GM12878 (cell line): ENCODE results near the gene SEMA3C. TPM values are rescaled to one million over a fixed set of nuclear protein-coding genes. Genes with fewer than 3 reads are reported as not detected.

Source experiments
- ATAC-seq: fragments of 200-7000 bp; cut with Tn5 transposase; 3 replicates; pipeline ENCODE4 v1.9.1; 2020; ENCODE audit warnings: mild to moderate bottlenecking, moderate library complexity
- BruUV-seq: library from RNA; stranded (reverse); fragments of 400-500 nt; replicated peaks from 2 replicates; lab custom pipeline; 2021; lab: Mats Ljungman, UMichigan
- CTCF ChIA-PET: fragments of 300-600 bp; sonication (Branson Sonifier 250); formaldehyde crosslinking; extraction: SDS; loops from one replicate; lab custom pipeline; 2021; ENCODE audit warnings: inconsistent platforms; lab: Yijun Ruan, JAX
- POLR2A ChIA-PET: fragments of 350-600 bp; formaldehyde crosslinking; extraction: SDS; loops from one replicate; lab custom pipeline; 2021; ENCODE audit warnings: inconsistent platforms; lab: Charles Lee
- RAD21 ChIA-PET: fragments of 300-600 bp; sonication (Branson Sonifier 250); formaldehyde crosslinking; loops from one replicate; lab custom pipeline; 2023; ENCODE audit warnings: antibody characterized with exemption; ENCODE audit not compliant: unreplicated experiment; lab: Charles Lee
- SMC1A ChIA-PET: fragments of 300-600 bp; sonication (Branson Sonifier 250); formaldehyde crosslinking; loops from one replicate; lab custom pipeline; 2023; ENCODE audit not compliant: unreplicated experiment, uncharacterized antibody; lab: Charles Lee
- DNase-seq: peaks from one replicate; pipeline ENCODE4 v3.0.0-alpha.2; 2011; ENCODE audit warnings: low read depth, low spot score
- FAIRE-seq: peaks from 3 replicates; lab custom pipeline; 2011; peaks lifted over from hg19 to GRCh38; lab: Jason Lieb, UNC
- H2AFZ ChIP-seq: 2 replicates; pipeline ENCODE4 v1.6.0; 2011; ENCODE audit warnings: low read depth, low read length, control low read depth; ENCODE audit not compliant: control insufficient read depth
- H3K27ac ChIP-seq: 2 replicates; pipeline ENCODE4 v1.5.1; 2011; ENCODE audit warnings: control low read depth; ENCODE audit not compliant: control insufficient read depth, insufficient read depth
- H3K27me3 ChIP-seq, 2 experiments: replicated peaks in 1 of 2; 2 replicates each; pipeline versions ENCODE4 v1.6.0 to v1.6.1; 2011; ENCODE audit warnings: low read length in 1 of 2; ENCODE audit not compliant: control insufficient read depth in 2 of 2, insufficient read depth in 2 of 2
- H3K36me3 ChIP-seq, 2 experiments: 2 replicates each; pipeline ENCODE4 v1.5.1; 2011; ENCODE audit warnings: low read length in 1 of 2; ENCODE audit not compliant: control insufficient read depth in 2 of 2, insufficient read depth in 2 of 2
- H3K4me1 ChIP-seq: 2 replicates; pipeline ENCODE4 v1.6.1; 2011; ENCODE audit warnings: mild to moderate bottlenecking, low read length, moderate library complexity, mixed read lengths; ENCODE audit not compliant: control insufficient read depth, insufficient read depth
- H3K4me2 ChIP-seq: 2 replicates; pipeline ENCODE4 v1.6.0; 2011; ENCODE audit warnings: control low read depth; ENCODE audit not compliant: control insufficient read depth, insufficient read depth
- H3K4me3 ChIP-seq: fragments of 200-600 bp; sonication (generic); 2 replicates; pipeline ENCODE4 v1.5.1; 2016
- H3K79me2 ChIP-seq: 2 replicates; pipeline ENCODE4 v1.6.0; 2011; ENCODE audit warnings: low read length; ENCODE audit not compliant: control insufficient read depth, insufficient read depth
- H3K9ac ChIP-seq: 2 replicates; pipeline ENCODE4 v1.8.0; 2011; ENCODE audit warnings: low read length, control low read depth, mixed read lengths; ENCODE audit not compliant: control insufficient read depth, insufficient read depth
- H3K9me3 ChIP-seq: replicated peaks from 3 replicates; pipeline ENCODE4 v1.5.1; 2011; ENCODE audit warnings: mild to moderate bottlenecking, low read length; ENCODE audit not compliant: control insufficient read depth, insufficient read depth
- H4K20me1 ChIP-seq: 2 replicates; pipeline ENCODE4 v1.6.0; 2011; ENCODE audit not compliant: control insufficient read depth, insufficient read depth
- GATAD2B ChIP-seq: fragments of 450-650 bp; conservative IDR thresholded peaks from 2 replicates; pipeline ENCODE4 v1.6.1; 2017; ENCODE audit warnings: low read depth, mild to moderate bottlenecking, moderate library complexity
- HDGF ChIP-seq: fragments of 450-650 bp; IDR thresholded peaks from 2 replicates; pipeline ENCODE4 v1.6.1; 2016; ENCODE audit warnings: antibody characterized with exemption
- NKRF ChIP-seq: fragments of 450-650 bp; conservative IDR thresholded peaks from 2 replicates; pipeline ENCODE4 v1.6.1; 2017; ENCODE audit warnings: mild to moderate bottlenecking, moderate library complexity
- NR2C2 ChIP-seq: IDR thresholded peaks from 2 replicates; pipeline ENCODE4 v1.6.1; 2011; ENCODE audit warnings: borderline replicate concordance, low read depth; ENCODE audit not compliant: control insufficient read depth, insufficient read length
- PBX3 ChIP-seq: IDR thresholded peaks from 2 replicates; pipeline ENCODE4 v1.6.1; 2011; ENCODE audit warnings: mild to moderate bottlenecking, low read depth, low read length, moderate library complexity; ENCODE audit not compliant: insufficient replicate concordance
- POLR2AphosphoS5 ChIP-seq: IDR thresholded peaks from 2 replicates; pipeline ENCODE4 v1.6.1; 2011; ENCODE audit warnings: mild to moderate bottlenecking, low read length, inconsistent platforms
- RAD21 ChIP-seq: IDR thresholded peaks from 2 replicates; pipeline ENCODE4 v1.6.1; 2011; ENCODE audit warnings: mild to moderate bottlenecking, low read depth, low read length, moderate library complexity; ENCODE audit not compliant: insufficient read depth
- RCOR1 ChIP-seq: conservative IDR thresholded peaks from 2 replicates; pipeline ENCODE4 v1.6.1; 2012; ENCODE audit warnings: low read depth, low read length, improper control_type of control experiment
- STAT3 ChIP-seq: IDR thresholded peaks from 2 replicates; pipeline ENCODE4 v1.6.1; 2011; ENCODE audit warnings: low read depth, low read length, improper control_type of control experiment
- SUZ12 ChIP-seq: fragments of 200-600 bp; sonication (generic); IDR thresholded peaks from one replicate; pipeline ENCODE4 v1.6.1; 2018; ENCODE audit warnings: antibody characterized with exemption, mild to moderate bottlenecking; ENCODE audit not compliant: unreplicated experiment
- WGBS: methylation state at CpG from one replicate; pipeline ENCODE4 v1.1.6; 2016; ENCODE audit warnings: low lambda C conversion rate; ENCODE audit not compliant: insufficient replicate concordance, insufficient coverage; ENCODE audit errors: missing lambda C conversion rate; 5-methylcytosine and 5-hydroxymethylcytosine counted together
- in situ Hi-C: fragments of 300-500 bp; cut with MboI; formaldehyde crosslinking; loops from 9 replicates; pipeline ENCODE4 v1.14.3; 2018; ENCODE audit warnings: mixed read lengths
- intact Hi-C: fragments of 100-400 bp; cut with micrococcal nuclease; formaldehyde crosslinking; loops from one replicate; pipeline ENCODE4 v1.14.2; 2022; ENCODE audit not compliant: unreplicated experiment
- polyA plus RNA-seq, 11 experiments: library from polyadenylated mRNA; depleted of rRNA in 4 of 11; unstranded in 6 of 11; stranded (reverse) in 5 of 11; fragments of >200 nt; fragmentation: Nextera tagmentation in 4 of 11; fragmentation: Illumina TruSeq in 1 of 11; extraction: Ambion mirVana in 4 of 11; extraction: Trizol in 1 of 11; gene quantifications; 1 replicate in 1 of 11; 2 replicates in 10 of 11; pipeline versions ENCODE4 v1.2.1 to v1.2.3, GENCODE V29; 2011 to 2016; ENCODE audit warnings: inconsistent platforms in 2 of 11, missing spikeins in 2 of 11, low read depth in 1 of 11
- total RNA-seq, 4 experiments: library from RNA; depleted of rRNA in 3 of 4; stranded (reverse); fragments of >200 nt in 3 of 4; fragmentation: Illumina TruSeq in 1 of 4; extraction: Trizol in 1 of 4; gene quantifications; 2 replicates each; pipeline versions ENCODE4 v1.2.1 to v1.2.3, GENCODE V29; 2013 to 2021
- TF ChIP-seq, protein P1 (sequence below): fragments of 450-650 bp; IDR thresholded peaks from 2 replicates; pipeline ENCODE4 v1.6.1; 2016; ENCODE audit warnings: mild to moderate bottlenecking
- TF ChIP-seq, protein P2 (sequence below): fragments of 450-650 bp; IDR thresholded peaks from 2 replicates; pipeline ENCODE4 v1.6.1; 2017; ENCODE audit warnings: mild to moderate bottlenecking, low read depth, inconsistent platforms; ENCODE audit not compliant: poor library complexity, severe bottlenecking
- TF ChIP-seq, protein P3 (sequence below): IDR thresholded peaks from 2 replicates; pipeline ENCODE4 v1.6.1; 2012; ENCODE audit warnings: low read depth, low read length, improper control_type of control experiment

The SEMA3C gene
- total and polyA plus RNA-seq, 10 of the 15 experiments (the other 5 are each of a cell fraction or from before 2014, with no cell fraction given): 0.01 to 0.41 (median 0.11) TPM; not detected in 6

DNA sequence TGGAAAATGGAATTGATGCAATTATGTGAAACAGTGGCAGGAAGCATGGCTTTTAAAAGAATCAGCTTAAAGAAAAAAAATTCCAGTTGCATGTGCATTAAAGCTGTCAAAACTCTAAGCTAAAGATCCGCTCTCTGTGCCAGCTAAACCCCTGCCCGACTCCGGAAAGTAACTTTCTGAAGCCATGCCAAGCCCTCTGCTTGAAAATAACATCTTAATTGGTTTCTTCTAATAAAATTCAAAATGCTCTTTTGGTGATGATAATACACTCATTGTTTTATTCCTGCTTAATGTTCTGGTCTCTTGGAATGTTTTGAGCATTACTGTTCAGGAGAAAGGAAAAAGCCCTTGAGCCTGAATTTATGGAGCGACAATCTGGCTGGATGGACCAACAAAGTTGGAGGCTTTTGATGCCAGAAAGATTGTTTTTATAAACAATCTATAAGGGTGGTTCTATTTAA, 11.7 kb downstream of the SEMA3C start:
- H3K4me3 ChIP-seq: no peak overlapping the region
- no peaks in the 10 kb centered on the region for H3K9me3 ChIP-seq
- no peaks in the 10 kb centered on the region for H3K27me3 ChIP-seq
- FAIRE-seq (no peak), DNase-seq (no peak), ATAC-seq (no peak)
- no TSS peak for BruUV-seq
- H3K9ac ChIP-seq: no peak overlapping the region
- POLR2A ChIA-PET: no interaction called here
- no peak overlapping the region for H3K4me2 ChIP-seq
- SMC1A ChIA-PET: interaction anchor here (0.6 to 1.3 kb wide), 2 partner anchors 9 to 14 kb away, joined by 3 to 4 read pairs; no protein-coding TSS in a partner anchor
- H3K36me3 ChIP-seq: no peaks in the 10 kb centered on the region
- CTCF ChIA-PET: no interaction called here
- H2AFZ ChIP-seq: no peak overlapping the region
- H3K27ac ChIP-seq: no peak overlapping the region
- WGBS: 9% methylated on average over 4 of the region's 4 CpGs
- H3K79me2 ChIP-seq: no peaks in the 10 kb centered on the region
- intact Hi-C loops: loop anchor here (10.0 kb wide), 1 partner anchor 58 kb away; no protein-coding TSS in a partner anchor
- TF ChIP-seq, protein P1, sequence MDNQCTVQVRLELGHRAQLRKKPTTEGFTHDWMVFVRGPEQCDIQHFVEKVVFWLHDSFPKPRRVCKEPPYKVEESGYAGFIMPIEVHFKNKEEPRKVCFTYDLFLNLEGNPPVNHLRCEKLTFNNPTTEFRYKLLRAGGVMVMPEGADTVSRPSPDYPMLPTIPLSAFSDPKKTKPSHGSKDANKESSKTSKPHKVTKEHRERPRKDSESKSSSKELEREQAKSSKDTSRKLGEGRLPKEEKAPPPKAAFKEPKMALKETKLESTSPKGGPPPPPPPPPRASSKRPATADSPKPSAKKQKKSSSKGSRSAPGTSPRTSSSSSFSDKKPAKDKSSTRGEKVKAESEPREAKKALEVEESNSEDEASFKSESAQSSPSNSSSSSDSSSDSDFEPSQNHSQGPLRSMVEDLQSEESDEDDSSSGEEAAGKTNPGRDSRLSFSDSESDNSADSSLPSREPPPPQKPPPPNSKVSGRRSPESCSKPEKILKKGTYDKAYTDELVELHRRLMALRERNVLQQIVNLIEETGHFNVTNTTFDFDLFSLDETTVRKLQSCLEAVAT: no peak
- TF ChIP-seq STAT3 (no peak), SUZ12 (no peak), RAD21 (no peak), PBX3 (no peak), NKRF (no peak), RCOR1 (no peak), POLR2AphosphoS5 (no peak), HDGF (no peak), NR2C2 (no peak), GATAD2B (no peak)
- TF ChIP-seq, protein P2, sequence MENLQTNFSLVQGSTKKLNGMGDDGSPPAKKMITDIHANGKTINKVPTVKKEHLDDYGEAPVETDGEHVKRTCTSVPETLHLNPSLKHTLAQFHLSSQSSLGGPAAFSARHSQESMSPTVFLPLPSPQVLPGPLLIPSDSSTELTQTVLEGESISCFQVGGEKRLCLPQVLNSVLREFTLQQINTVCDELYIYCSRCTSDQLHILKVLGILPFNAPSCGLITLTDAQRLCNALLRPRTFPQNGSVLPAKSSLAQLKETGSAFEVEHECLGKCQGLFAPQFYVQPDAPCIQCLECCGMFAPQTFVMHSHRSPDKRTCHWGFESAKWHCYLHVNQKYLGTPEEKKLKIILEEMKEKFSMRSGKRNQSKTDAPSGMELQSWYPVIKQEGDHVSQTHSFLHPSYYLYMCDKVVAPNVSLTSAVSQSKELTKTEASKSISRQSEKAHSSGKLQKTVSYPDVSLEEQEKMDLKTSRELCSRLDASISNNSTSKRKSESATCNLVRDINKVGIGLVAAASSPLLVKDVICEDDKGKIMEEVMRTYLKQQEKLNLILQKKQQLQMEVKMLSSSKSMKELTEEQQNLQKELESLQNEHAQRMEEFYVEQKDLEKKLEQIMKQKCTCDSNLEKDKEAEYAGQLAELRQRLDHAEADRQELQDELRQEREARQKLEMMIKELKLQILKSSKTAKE: no peak
- TF ChIP-seq, protein P3, sequence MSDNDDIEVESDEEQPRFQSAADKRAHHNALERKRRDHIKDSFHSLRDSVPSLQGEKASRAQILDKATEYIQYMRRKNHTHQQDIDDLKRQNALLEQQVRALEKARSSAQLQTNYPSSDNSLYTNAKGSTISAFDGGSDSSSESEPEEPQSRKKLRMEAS: no peak
- RAD21 ChIA-PET: no interaction called here
- in situ Hi-C loops: no loop called here
- no peaks in the 10 kb centered on the region for H4K20me1 ChIP-seq
- H3K4me1 ChIP-seq: no peaks in the 10 kb centered on the region
